HCT116 (cell line): ENCODE measurements around the gene PAPPA2. TPM values are rescaled to one million over a fixed set of nuclear protein-coding genes. Genes with fewer than 3 reads are reported as not detected.

Source experiments
- ATAC-seq: fragments of 200-7000 bp; cut with Tn5 transposase; 2 replicates; pipeline ENCODE4 v1.9.1; 2020; ENCODE audit warnings: mild to moderate bottlenecking, moderate library complexity
- BruUV-seq: library from RNA; stranded (reverse); fragments of 400-500 nt; replicated peaks from 2 replicates; lab custom pipeline; 2021; lab: Mats Ljungman, UMichigan
- CTCF ChIA-PET: fragments of 300-600 bp; sonication (Branson Sonifier 250); formaldehyde crosslinking; loops from one replicate; lab custom pipeline; 2021; ENCODE audit warnings: antibody characterized with exemption; lab: Charles Lee
- POLR2A ChIA-PET: fragments of 300-600, 350-600 bp; sonication (Branson Sonifier 250); formaldehyde crosslinking; loops from one replicate; lab custom pipeline; 2021; ENCODE audit warnings: antibody characterized with exemption; lab: Charles Lee
- RAD21 ChIA-PET, 2 experiments: fragments of 300-600 bp; sonication (Branson Sonifier 250); formaldehyde crosslinking; loops; one replicate each; lab custom pipeline; 2023; ENCODE audit warnings: low total read pairs in 2 of 2; ENCODE audit not compliant: uncharacterized antibody in 2 of 2, unreplicated experiment in 2 of 2, low non-redundant PET in 1 of 2; lab: Charles Lee
- DNase-seq: peaks from one replicate; pipeline ENCODE4 v3.0.0-alpha.2; 2010; ENCODE audit warnings: low read depth, low spot score
- H2AFZ ChIP-seq: fragments of 200-600 bp; shearing (Covaris generic), sonication (generic); 2 replicates; pipeline ENCODE4 v1.6.1; 2017; ENCODE audit warnings: low read depth, mixed run types, mixed read lengths, antibody characterized with exemption, low read length; ENCODE audit not compliant: poor library complexity, severe bottlenecking
- H3K27ac ChIP-seq: 2 replicates; pipeline ENCODE4 v1.5.1; 2012; ENCODE audit warnings: low read depth, low read length
- H3K27me3 ChIP-seq: fragments of 200-600 bp; sonication (generic); 2 replicates; pipeline ENCODE4 v1.6.1; 2016; ENCODE audit warnings: mixed run types, low read length, mixed read lengths; ENCODE audit not compliant: insufficient read depth
- H3K36me3 ChIP-seq, 2 experiments: fragments of 200-500 bp in 1 of 2; fragments of 200-600 bp in 1 of 2; sonication (Bioruptor generic) in 1 of 2; sonication (generic) in 1 of 2; 2 replicates each; pipeline versions ENCODE4 v1.5.1 to v1.6.1; 2014 to 2016; ENCODE audit warnings: low read length in 2 of 2, inconsistent platforms in 1 of 2, mixed read lengths in 1 of 2, mixed run types in 1 of 2; ENCODE audit not compliant: insufficient read depth in 2 of 2, control insufficient read depth in 1 of 2
- H3K4me1 ChIP-seq, 2 experiments: fragments of 200-600 bp in 1 of 2; sonication (generic) in 1 of 2; 2 replicates each; pipeline versions ENCODE4 v1.5.1 to v1.6.1; 2012 to 2017; ENCODE audit warnings: low read length in 2 of 2, inconsistent platforms in 1 of 2, mild to moderate bottlenecking in 1 of 2, mixed read lengths in 1 of 2, mixed run types in 1 of 2, moderate library complexity in 1 of 2; ENCODE audit not compliant: insufficient read depth in 2 of 2, control insufficient read depth in 1 of 2
- H3K4me2 ChIP-seq: fragments of 200-600 bp; sonication (generic); 2 replicates; pipeline ENCODE4 v1.6.1; 2017; ENCODE audit warnings: mixed run types, low read length, mixed read lengths
- H3K4me3 ChIP-seq, 2 experiments: fragments of 200-600 bp in 1 of 2; sonication (generic) in 1 of 2; replicated peaks in 1 of 2; 2 replicates each; pipeline ENCODE4 v1.5.1; 2011 to 2016; ENCODE audit warnings: low read length in 2 of 2, control low read depth in 1 of 2, low read depth in 1 of 2, mild to moderate bottlenecking in 1 of 2, mixed read lengths in 1 of 2, mixed run types in 1 of 2
- H3K79me2 ChIP-seq: fragments of 200-600 bp; sonication (generic); 2 replicates; pipeline ENCODE4 v1.6.1; 2017; ENCODE audit warnings: mild to moderate bottlenecking, mixed run types, low read length, moderate library complexity, mixed read lengths; ENCODE audit not compliant: insufficient read depth
- H3K9ac ChIP-seq: fragments of 200-600 bp; sonication (generic); 2 replicates; pipeline ENCODE4 v1.6.1; 2016; ENCODE audit warnings: low read length, mixed read lengths
- H3K9me2 ChIP-seq: fragments of 200-600 bp; sonication (generic), shearing (Covaris generic); 2 replicates; pipeline ENCODE4 v1.6.1; 2017; ENCODE audit warnings: mixed run types, mild to moderate bottlenecking, moderate library complexity; ENCODE audit not compliant: insufficient read depth
- H3K9me3 ChIP-seq, 2 experiments: fragments of 200-500 bp in 1 of 2; fragments of 200-600 bp in 1 of 2; sonication (Bioruptor generic) in 1 of 2; sonication (generic) in 1 of 2; 2 replicates each; pipeline ENCODE4 v1.6.1; 2014 to 2017; ENCODE audit warnings: low read length in 2 of 2, mixed read lengths in 2 of 2, inconsistent platforms in 1 of 2, low read depth in 1 of 2, mild to moderate bottlenecking in 1 of 2, mixed run types in 1 of 2, moderate library complexity in 1 of 2; ENCODE audit not compliant: control insufficient read depth in 1 of 2, insufficient read depth in 1 of 2
- H4K20me1 ChIP-seq: fragments of 200-600 bp; sonication (generic), shearing (Covaris generic); 2 replicates; pipeline ENCODE4 v1.6.1; 2017; ENCODE audit warnings: mixed run types, mild to moderate bottlenecking, moderate library complexity; ENCODE audit not compliant: insufficient read depth
- CBX3 ChIP-seq: IDR thresholded peaks from 2 replicates; pipeline ENCODE4 v1.6.1; 2012; ENCODE audit warnings: low read depth
- CEBPB ChIP-seq: IDR thresholded peaks from 2 replicates; pipeline ENCODE4 v1.6.1; 2012; ENCODE audit warnings: low read depth
- EGR1 ChIP-seq: IDR thresholded peaks from 2 replicates; pipeline ENCODE4 v1.6.1; 2012; ENCODE audit warnings: low read depth
- ELF1 ChIP-seq: IDR thresholded peaks from 2 replicates; pipeline ENCODE4 v1.6.1; 2012; ENCODE audit warnings: low read depth, borderline replicate concordance
- EZH2phosphoT487 ChIP-seq: fragments of 200-600 bp; IDR thresholded peaks from 2 replicates; pipeline ENCODE4 v1.6.1; 2018; ENCODE audit warnings: antibody characterized with exemption, borderline replicate concordance
- JUND ChIP-seq: IDR thresholded peaks from 2 replicates; pipeline ENCODE4 v1.6.1; 2012
- POLR2AphosphoS5 ChIP-seq: IDR thresholded peaks from 2 replicates; pipeline ENCODE4 v1.6.1; 2011; ENCODE audit warnings: mild to moderate bottlenecking, low read depth, low read length, moderate library complexity
- RAD21 ChIP-seq: IDR thresholded peaks from 2 replicates; pipeline ENCODE4 v1.6.1; 2012; ENCODE audit warnings: low read depth, mild to moderate bottlenecking
- SIN3A ChIP-seq: IDR thresholded peaks from 2 replicates; pipeline ENCODE4 v1.6.1; 2012; ENCODE audit warnings: low read depth
- SP1 ChIP-seq: IDR thresholded peaks from 2 replicates; pipeline ENCODE4 v1.6.1; 2012; ENCODE audit warnings: low read depth
- SRF ChIP-seq: IDR thresholded peaks from 2 replicates; pipeline ENCODE4 v1.6.1; 2012; ENCODE audit warnings: low read depth
- TCF7L2 ChIP-seq: IDR thresholded peaks from 2 replicates; pipeline ENCODE4 v1.7.0; 2011; ENCODE audit warnings: borderline replicate concordance, inconsistent platforms; ENCODE audit not compliant: insufficient read depth, insufficient read length; ENCODE audit errors: extremely low read depth
- YY1 ChIP-seq: IDR thresholded peaks from 2 replicates; pipeline ENCODE4 v1.6.1; 2011; ENCODE audit warnings: low read length, low read depth, moderate library complexity, mild to moderate bottlenecking; ENCODE audit not compliant: insufficient replicate concordance; ENCODE audit errors: extremely low read depth
- ZFX ChIP-seq: fragments of 450-650 bp; IDR thresholded peaks from 2 replicates; pipeline ENCODE4 v1.6.1; 2017
- ZNF274 ChIP-seq: fragments of 200-500 bp; sonication (Bioruptor generic); IDR thresholded peaks from 2 replicates; pipeline ENCODE4 v1.6.1; 2014; ENCODE audit warnings: mild to moderate bottlenecking, low read depth, low read length, inconsistent platforms
- intact Hi-C: fragments of 100-400 bp; cut with micrococcal nuclease; formaldehyde crosslinking; loops from 2 replicates; pipeline ENCODE4 v1.10.0; 2022
- total RNA-seq: library from RNA; stranded (reverse); gene quantifications from one replicate; pipeline ENCODE4 v1.2.1, GENCODE V29; 2021; ENCODE audit not compliant: unreplicated experiment
- TF ChIP-seq, protein P1 (sequence below): IDR thresholded peaks from 2 replicates; pipeline ENCODE4 v1.6.1; 2012; ENCODE audit warnings: low read depth
- TF ChIP-seq, protein P2 (sequence below), 3 experiments: fragments of 200-600 bp in 1 of 3; sonication (generic) in 1 of 3; IDR thresholded peaks in 2 of 3; conservative IDR thresholded peaks in 1 of 3; 2 replicates each; pipeline ENCODE4 v1.5.1; 2012 to 2017; ENCODE audit warnings: low read depth in 2 of 3, low read length in 2 of 3, antibody characterized with exemption in 1 of 3, borderline replicate concordance in 1 of 3, control low read depth in 1 of 3, mild to moderate bottlenecking in 1 of 3, mixed read lengths in 1 of 3, mixed run types in 1 of 3, moderate library complexity in 1 of 3; ENCODE audit not compliant: insufficient read depth in 1 of 3
- TF ChIP-seq, protein P3 (sequence below): IDR thresholded peaks from 2 replicates; pipeline ENCODE4 v1.6.1; 2011; ENCODE audit warnings: mild to moderate bottlenecking, low read length, moderate library complexity; ENCODE audit not compliant: insufficient replicate concordance; ENCODE audit errors: extremely low read depth
- TF ChIP-seq, protein P4 (sequence below): IDR thresholded peaks from 2 replicates; pipeline ENCODE4 v1.6.1; 2012

The PAPPA2 gene
- total RNA-seq, 1 experiment from 2014 or later = not detected

DNA sequence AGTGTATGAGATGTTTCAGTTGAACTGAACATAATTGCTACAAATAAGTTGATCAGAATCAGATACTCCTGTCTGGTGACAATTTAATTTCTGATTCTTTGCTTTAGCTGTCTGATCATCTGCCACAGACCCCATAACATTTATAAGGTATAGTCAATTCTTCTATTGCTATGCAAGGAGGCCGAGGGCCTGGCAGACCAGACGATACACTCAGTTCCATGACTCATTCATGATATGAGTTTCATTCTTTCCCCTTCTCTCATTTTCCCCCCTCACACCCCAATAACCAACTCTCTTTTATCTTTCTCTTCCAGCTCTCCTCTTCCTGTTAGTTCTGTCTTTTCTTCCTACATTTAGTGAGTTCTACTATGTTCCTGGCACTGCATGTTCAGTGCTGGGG, 236.8 kb downstream of the PAPPA2 start:
- ChIA-PET RAD21 (no interaction called here), CTCF (no interaction called here)
- ATAC-seq = no peak

More for the DNA sequence above, 236.8 kb downstream of the PAPPA2 start:
- Histone ChIP-seq H4K20me1 (no peaks in the 10 kb centered on the region), H3K27me3 (peaks cover 17% of the 10 kb centered on the region), H2AFZ (no peak overlapping the region), H3K4me3 (no peak overlapping the region), H3K9me3 (no peaks in the 10 kb centered on the region), H3K9me2 (no peaks in the 10 kb centered on the region), H3K4me2 (no peak overlapping the region), H3K79me2 (no peaks in the 10 kb centered on the region), H3K27ac (no peak overlapping the region), H3K9ac (no peak overlapping the region), H3K4me1 (peaks cover 0 to 5% of the 10 kb centered on the region in 2 experiments; a peak in 1 of 4 replicates), H3K36me3 (no peaks in the 10 kb centered on the region)
- TF ChIP-seq JUND (no peak), ELF1 (no peak), TCF7L2 (no peak), ZNF274 (no peak), SIN3A (no peak), SP1 (no peak), RAD21 (no peak), CEBPB (no peak), YY1 (no peak), ZFX (no peak), SRF (no peak), POLR2AphosphoS5 (no peak), EZH2phosphoT487 (no peak), CBX3 (no peak), EGR1 (no peak)
- TF ChIP-seq, protein P1, sequence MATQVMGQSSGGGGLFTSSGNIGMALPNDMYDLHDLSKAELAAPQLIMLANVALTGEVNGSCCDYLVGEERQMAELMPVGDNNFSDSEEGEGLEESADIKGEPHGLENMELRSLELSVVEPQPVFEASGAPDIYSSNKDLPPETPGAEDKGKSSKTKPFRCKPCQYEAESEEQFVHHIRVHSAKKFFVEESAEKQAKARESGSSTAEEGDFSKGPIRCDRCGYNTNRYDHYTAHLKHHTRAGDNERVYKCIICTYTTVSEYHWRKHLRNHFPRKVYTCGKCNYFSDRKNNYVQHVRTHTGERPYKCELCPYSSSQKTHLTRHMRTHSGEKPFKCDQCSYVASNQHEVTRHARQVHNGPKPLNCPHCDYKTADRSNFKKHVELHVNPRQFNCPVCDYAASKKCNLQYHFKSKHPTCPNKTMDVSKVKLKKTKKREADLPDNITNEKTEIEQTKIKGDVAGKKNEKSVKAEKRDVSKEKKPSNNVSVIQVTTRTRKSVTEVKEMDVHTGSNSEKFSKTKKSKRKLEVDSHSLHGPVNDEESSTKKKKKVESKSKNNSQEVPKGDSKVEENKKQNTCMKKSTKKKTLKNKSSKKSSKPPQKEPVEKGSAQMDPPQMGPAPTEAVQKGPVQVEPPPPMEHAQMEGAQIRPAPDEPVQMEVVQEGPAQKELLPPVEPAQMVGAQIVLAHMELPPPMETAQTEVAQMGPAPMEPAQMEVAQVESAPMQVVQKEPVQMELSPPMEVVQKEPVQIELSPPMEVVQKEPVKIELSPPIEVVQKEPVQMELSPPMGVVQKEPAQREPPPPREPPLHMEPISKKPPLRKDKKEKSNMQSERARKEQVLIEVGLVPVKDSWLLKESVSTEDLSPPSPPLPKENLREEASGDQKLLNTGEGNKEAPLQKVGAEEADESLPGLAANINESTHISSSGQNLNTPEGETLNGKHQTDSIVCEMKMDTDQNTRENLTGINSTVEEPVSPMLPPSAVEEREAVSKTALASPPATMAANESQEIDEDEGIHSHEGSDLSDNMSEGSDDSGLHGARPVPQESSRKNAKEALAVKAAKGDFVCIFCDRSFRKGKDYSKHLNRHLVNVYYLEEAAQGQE = no peak
- TF ChIP-seq, protein P2, sequence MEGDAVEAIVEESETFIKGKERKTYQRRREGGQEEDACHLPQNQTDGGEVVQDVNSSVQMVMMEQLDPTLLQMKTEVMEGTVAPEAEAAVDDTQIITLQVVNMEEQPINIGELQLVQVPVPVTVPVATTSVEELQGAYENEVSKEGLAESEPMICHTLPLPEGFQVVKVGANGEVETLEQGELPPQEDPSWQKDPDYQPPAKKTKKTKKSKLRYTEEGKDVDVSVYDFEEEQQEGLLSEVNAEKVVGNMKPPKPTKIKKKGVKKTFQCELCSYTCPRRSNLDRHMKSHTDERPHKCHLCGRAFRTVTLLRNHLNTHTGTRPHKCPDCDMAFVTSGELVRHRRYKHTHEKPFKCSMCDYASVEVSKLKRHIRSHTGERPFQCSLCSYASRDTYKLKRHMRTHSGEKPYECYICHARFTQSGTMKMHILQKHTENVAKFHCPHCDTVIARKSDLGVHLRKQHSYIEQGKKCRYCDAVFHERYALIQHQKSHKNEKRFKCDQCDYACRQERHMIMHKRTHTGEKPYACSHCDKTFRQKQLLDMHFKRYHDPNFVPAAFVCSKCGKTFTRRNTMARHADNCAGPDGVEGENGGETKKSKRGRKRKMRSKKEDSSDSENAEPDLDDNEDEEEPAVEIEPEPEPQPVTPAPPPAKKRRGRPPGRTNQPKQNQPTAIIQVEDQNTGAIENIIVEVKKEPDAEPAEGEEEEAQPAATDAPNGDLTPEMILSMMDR (IDR thresholded peaks at IDR 0.05 in 2 of 3, conservative IDR thresholded peaks at IDR 0.05 in 1 of 3; ENCODE audit: borderline replicate concordance in 1 of 3, insufficient read depth in 1 of 3, low read depth in 2 of 3, low read length in 2 of 3) = no peak
- TF ChIP-seq, protein P3, sequence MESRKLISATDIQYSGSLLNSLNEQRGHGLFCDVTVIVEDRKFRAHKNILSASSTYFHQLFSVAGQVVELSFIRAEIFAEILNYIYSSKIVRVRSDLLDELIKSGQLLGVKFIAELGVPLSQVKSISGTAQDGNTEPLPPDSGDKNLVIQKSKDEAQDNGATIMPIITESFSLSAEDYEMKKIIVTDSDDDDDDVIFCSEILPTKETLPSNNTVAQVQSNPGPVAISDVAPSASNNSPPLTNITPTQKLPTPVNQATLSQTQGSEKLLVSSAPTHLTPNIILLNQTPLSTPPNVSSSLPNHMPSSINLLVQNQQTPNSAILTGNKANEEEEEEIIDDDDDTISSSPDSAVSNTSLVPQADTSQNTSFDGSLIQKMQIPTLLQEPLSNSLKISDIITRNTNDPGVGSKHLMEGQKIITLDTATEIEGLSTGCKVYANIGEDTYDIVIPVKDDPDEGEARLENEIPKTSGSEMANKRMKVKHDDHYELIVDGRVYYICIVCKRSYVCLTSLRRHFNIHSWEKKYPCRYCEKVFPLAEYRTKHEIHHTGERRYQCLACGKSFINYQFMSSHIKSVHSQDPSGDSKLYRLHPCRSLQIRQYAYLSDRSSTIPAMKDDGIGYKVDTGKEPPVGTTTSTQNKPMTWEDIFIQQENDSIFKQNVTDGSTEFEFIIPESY = no peak
- TF ChIP-seq, protein P4, sequence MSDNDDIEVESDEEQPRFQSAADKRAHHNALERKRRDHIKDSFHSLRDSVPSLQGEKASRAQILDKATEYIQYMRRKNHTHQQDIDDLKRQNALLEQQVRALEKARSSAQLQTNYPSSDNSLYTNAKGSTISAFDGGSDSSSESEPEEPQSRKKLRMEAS = no peak
- BruUV-seq = no TSS peak
- POLR2A ChIA-PET = no interaction called here
- no peak for DNase-seq
- intact Hi-C loops = loop anchor here (10.0 kb wide), 1 partner anchor 1325 kb away; no protein-coding TSS in a partner anchor
